ENCODE measurements around the gene ANKRD62. TPM values are rescaled to one million over a fixed set of nuclear protein-coding genes. Genes with fewer than 3 reads are reported as not detected.
"Not testable (repeated sequence)": the region's sequence is repeated elsewhere in the genome, so short reads cannot be mapped to it uniquely, and the experiment has no call there.

ANKRD62 gene
- total RNA-seq, 2 donors from 2014 or later: not detected

- Mint-ChIP-seq H3K9me3 (no peaks in the 10 kb centered on the region), H3K27me3 (peaks cover 11 to 24% of the 10 kb centered on the region in 2 donors), H3K4me3 (peak overlapping the region; percentile 54), H3K36me3 (no peaks in the 10 kb centered on the region), H3K4me1 (ENCODE audit: low read depth in 2 of 2) (peaks cover 0 to 9% of the 10 kb centered on the region in 2 donors), H3K27ac (peak overlapping the region in 1 of 2 donors; percentile 65)
- no peak for DNase-seq (ENCODE audit: low spot score)
- ATAC-seq: peak; percentile 65 to 85
These were observed 4.7 kb downstream of the ANKRD62 start for GRCh38 chr18:12098374-12098773.

- Mint-ChIP-seq H3K4me1 (ENCODE audit: low read depth in 2 of 2) (peaks cover 0 to 9% of the 10 kb centered on the region in 2 donors), H3K27me3 (peaks cover 11 to 24% of the 10 kb centered on the region in 2 donors), H3K9me3 (no peaks in the 10 kb centered on the region), H3K36me3 (no peaks in the 10 kb centered on the region), H3K27ac (peak overlapping the region in 1 of 2 donors; percentile 65), H3K4me3 (no peak overlapping the region)
- DNase-seq (ENCODE audit: low spot score): no peak
- ATAC-seq: no peak
These were observed 5.5 kb downstream of the ANKRD62 start for GRCh38 chr18:12099160-12099559.

- DNase-seq (ENCODE audit: low spot score): no peak
- Mint-ChIP-seq H3K27ac (no peak overlapping the region), H3K4me3 (no peak overlapping the region), H3K27me3 (peaks cover 13 to 38% of the 10 kb centered on the region in 2 donors), H3K9me3 (no peaks in the 10 kb centered on the region), H3K36me3 (no peaks in the 10 kb centered on the region), H3K4me1 (ENCODE audit: low read depth in 2 of 2) (peaks cover 0 to 9% of the 10 kb centered on the region in 2 donors)
- no peak for ATAC-seq
These were observed 7.6 kb downstream of the ANKRD62 start for GRCh38 chr18:12101266-12101665.

- Mint-ChIP-seq H3K9me3 (no peaks in the 10 kb centered on the region), H3K4me1 (ENCODE audit: low read depth in 2 of 2) (peaks cover 0 to 9% of the 10 kb centered on the region in 2 donors), H3K4me3 (no peak overlapping the region), H3K36me3 (no peaks in the 10 kb centered on the region), H3K27ac (no peak overlapping the region), H3K27me3 (peaks cover 13 to 32% of the 10 kb centered on the region in 2 donors)
- no peak for DNase-seq (ENCODE audit: low spot score)
- ATAC-seq: no peak
These were observed 8.6 kb downstream of the ANKRD62 start for GRCh38 chr18:12102136-12102842.

GRCh38 chr18:12106471-12106870, 12.8 kb downstream of the ANKRD62 start:
- Mint-ChIP-seq H3K27me3 (peaks cover 15 to 24% of the 10 kb centered on the region in 2 donors), H3K36me3 (no peaks in the 10 kb centered on the region), H3K4me3 (no peak overlapping the region), H3K9me3 (no peaks in the 10 kb centered on the region), H3K27ac (no peak overlapping the region), H3K4me1 (ENCODE audit: low read depth in 2 of 2) (no peaks in the 10 kb centered on the region)
- no peak for ATAC-seq
- no peak for DNase-seq (ENCODE audit: low spot score)

- no peaks in the 10 kb centered on the region for H3K4me1 Mint-ChIP-seq (ENCODE audit: low read depth in 2 of 2)
- H3K9me3 Mint-ChIP-seq: no peaks in the 10 kb centered on the region
- DNase-seq (ENCODE audit: low spot score): no peak
- H3K27me3 Mint-ChIP-seq: peaks cover 22 to 25% of the 10 kb centered on the region in 2 donors
- H3K36me3 Mint-ChIP-seq: no peaks in the 10 kb centered on the region
- ATAC-seq: no peak
- H3K27ac Mint-ChIP-seq: no peak overlapping the region
- no peak overlapping the region for H3K4me3 Mint-ChIP-seq
These were observed 16.2 kb downstream of the ANKRD62 start for GRCh38 chr18:12109836-12110235.

- peaks cover 27 to 28% of the 10 kb centered on the region in 2 donors for H3K27me3 Mint-ChIP-seq
- DNase-seq (ENCODE audit: low spot score) (no peak), ATAC-seq (no peak)
- no peak overlapping the region for H3K27ac Mint-ChIP-seq
- no peaks in the 10 kb centered on the region for H3K9me3 Mint-ChIP-seq
- no peak overlapping the region for H3K4me3 Mint-ChIP-seq
- H3K36me3 Mint-ChIP-seq: no peaks in the 10 kb centered on the region
- H3K4me1 Mint-ChIP-seq (ENCODE audit: low read depth in 2 of 2): no peaks in the 10 kb centered on the region
These were observed 20.5 kb downstream of the ANKRD62 start for GRCh38 chr18:12113999-12114646.

GRCh38 chr18:12119358-12119757, 25.7 kb downstream of the ANKRD62 start:
- Mint-ChIP-seq H3K27me3 (peaks cover 26 to 37% of the 10 kb centered on the region in 2 donors), H3K4me3 (no peak overlapping the region), H3K36me3 (no peaks in the 10 kb centered on the region), H3K4me1 (ENCODE audit: low read depth in 2 of 2) (no peaks in the 10 kb centered on the region), H3K9me3 (no peaks in the 10 kb centered on the region), H3K27ac (no peak overlapping the region)
- DNase-seq (ENCODE audit: low spot score) (no peak), ATAC-seq (no peak)

GRCh38 chr18:12121175-12122042, 27.8 kb downstream of the ANKRD62 start:
- Mint-ChIP-seq H3K9me3 (no peaks in the 10 kb centered on the region), H3K27ac (no peak overlapping the region), H3K27me3 (peaks cover 31 to 56% of the 10 kb centered on the region in 2 donors), H3K36me3 (no peaks in the 10 kb centered on the region), H3K4me1 (ENCODE audit: low read depth in 2 of 2) (no peaks in the 10 kb centered on the region), H3K4me3 (no peak overlapping the region)
- no peak for DNase-seq (ENCODE audit: low spot score)
- ATAC-seq: no peak

GRCh38 chr18:12122043-12122389, 28.4 kb downstream of the ANKRD62 start:
- peaks cover 34 to 60% of the 10 kb centered on the region in 2 donors for H3K27me3 Mint-ChIP-seq
- ATAC-seq, H3K36me3 Mint-ChIP-seq: not testable (repeated sequence)

GRCh38 chr18:12127647-12128046, 34.0 kb downstream of the ANKRD62 start:
- H3K9me3 Mint-ChIP-seq; H3K27ac Mint-ChIP-seq; DNase-seq (ENCODE audit: low spot score); H3K4me3 Mint-ChIP-seq; H3K4me1 Mint-ChIP-seq (ENCODE audit: low read depth in 2 of 2); ATAC-seq; H3K36me3 Mint-ChIP-seq: not testable (repeated sequence)
- H3K27me3 Mint-ChIP-seq: peaks cover 19 to 28% of the 10 kb centered on the region in 2 donors

More at GRCh38 chr18:12122043-12122389, 28.4 kb downstream of the ANKRD62 start:
- not testable (repeated sequence) for H3K4me3 Mint-ChIP-seq; DNase-seq (ENCODE audit: low spot score); H3K4me1 Mint-ChIP-seq (ENCODE audit: low read depth in 2 of 2); H3K9me3 Mint-ChIP-seq; H3K27ac Mint-ChIP-seq

- H3K4me3 Mint-ChIP-seq; H3K9me3 Mint-ChIP-seq; H3K4me1 Mint-ChIP-seq (ENCODE audit: low read depth in 2 of 2); DNase-seq (ENCODE audit: low spot score); H3K36me3 Mint-ChIP-seq; ATAC-seq; H3K27ac Mint-ChIP-seq: not testable (repeated sequence)
- peaks cover 2 to 13% of the 10 kb centered on the region in 2 donors for H3K27me3 Mint-ChIP-seq
These were observed 45.2 kb downstream of the ANKRD62 start for GRCh38 chr18:12138831-12139230.

- not testable (repeated sequence) for H3K36me3 Mint-ChIP-seq; ATAC-seq; H3K4me3 Mint-ChIP-seq; DNase-seq (ENCODE audit: low spot score); H3K4me1 Mint-ChIP-seq (ENCODE audit: low read depth in 2 of 2); H3K27ac Mint-ChIP-seq; H3K9me3 Mint-ChIP-seq
- peaks cover 0 to 13% of the 10 kb centered on the region in 2 donors for H3K27me3 Mint-ChIP-seq
These were observed 47.2 kb downstream of the ANKRD62 start for GRCh38 chr18:12140866-12141265.

Data from natural killer cell treated with Interleukin-12 subunit alpha and Interleukin-12 subunit beta and Interleukin-15 and Interleukin-18, amount 100 ng/mL, for 72 hours (primary cell).